GM18870 (cell line): ENCODE results near the gene PDLIM5.
"Not testable (repeated sequence)": the region's sequence is repeated elsewhere in the genome, so short reads cannot be mapped to it uniquely, and the experiment has no call there.

Experiments
- ATAC-seq: cut with Tn5 transposase; IDR thresholded peaks from one replicate; pipeline ENCODE4 v1.9.1; 2021; ENCODE audit warnings: moderate library complexity; ENCODE audit not compliant: unreplicated experiment

Gene PDLIM5

DNA sequence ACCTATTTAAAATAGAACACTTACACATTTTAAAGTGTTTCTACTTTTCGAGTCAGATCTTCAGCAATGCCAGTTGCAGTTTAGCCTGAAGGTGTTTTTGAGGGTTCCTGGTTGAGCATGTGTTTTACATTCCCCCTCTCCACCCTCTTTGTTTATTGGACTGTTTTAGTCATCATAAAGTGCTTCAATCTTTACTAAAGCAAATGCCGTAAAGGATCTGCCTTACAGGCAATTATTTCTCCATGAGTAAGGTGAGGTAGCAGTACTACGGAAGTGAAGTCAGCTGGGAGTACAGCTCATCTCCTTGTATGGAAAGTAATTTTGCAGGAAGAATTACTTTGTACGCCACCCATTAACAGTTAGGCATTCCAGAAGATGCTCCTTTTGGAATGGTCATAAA, 36.9 kb downstream of the PDLIM5 start:
- ATAC-seq: no peak

DNA sequence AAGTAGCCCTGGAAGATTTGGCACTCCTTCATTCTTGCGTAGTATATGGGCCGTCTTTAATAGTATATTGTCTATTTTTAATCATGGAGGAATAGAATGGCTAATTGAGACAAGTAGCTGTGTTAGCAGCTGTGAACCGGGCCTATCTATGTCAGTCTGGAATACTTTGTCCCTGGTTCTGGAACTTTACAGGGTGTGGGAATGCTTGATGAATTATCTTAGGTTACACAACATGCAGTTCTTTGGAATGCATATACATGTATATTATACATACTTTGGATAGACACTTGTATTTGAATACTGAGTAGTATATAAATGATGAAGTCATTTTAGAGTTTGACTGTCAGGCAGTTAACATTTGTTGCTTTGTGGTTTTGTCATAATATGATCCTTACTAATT, 37.4 kb downstream of the PDLIM5 start:
- no peak for ATAC-seq

DNA sequence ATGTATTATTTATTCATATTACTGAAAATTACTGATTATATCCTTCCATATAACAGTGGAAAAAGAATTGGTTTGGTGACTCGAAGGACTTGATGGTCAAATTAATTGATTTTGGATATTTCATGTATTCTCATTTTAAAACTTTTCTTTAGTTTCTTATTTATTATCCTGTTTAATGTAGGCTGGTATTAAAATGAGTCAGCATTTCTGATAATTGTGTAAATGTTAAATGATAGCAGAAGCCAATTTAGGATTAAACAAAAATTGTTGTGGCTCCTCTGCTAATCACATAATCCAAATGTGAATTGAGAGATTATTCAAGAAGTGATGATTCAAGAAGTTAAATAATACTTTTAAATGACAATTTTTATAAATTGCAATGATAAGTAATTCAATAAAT, 38.7 kb downstream of the PDLIM5 start:
- ATAC-seq: no peak

DNA sequence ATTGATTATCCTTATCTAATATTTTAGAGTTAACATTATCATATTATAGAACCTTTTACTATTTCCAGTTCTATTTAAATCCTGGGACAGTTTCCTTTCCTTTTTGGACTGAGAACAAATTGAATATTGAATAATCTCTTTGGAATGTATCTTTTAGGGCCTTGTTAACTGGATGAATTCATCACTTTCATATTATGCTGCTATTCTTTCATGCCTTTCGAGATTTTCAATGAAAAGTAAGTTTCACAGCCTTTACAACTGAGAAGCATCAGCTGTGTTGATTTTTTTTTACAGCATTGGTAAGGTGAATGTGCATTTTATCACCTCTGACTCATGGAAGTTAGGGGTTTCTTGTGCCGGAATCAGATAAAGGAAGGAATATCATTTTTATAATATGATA, 39.6 kb downstream of the PDLIM5 start:
- ATAC-seq: no peak

DNA sequence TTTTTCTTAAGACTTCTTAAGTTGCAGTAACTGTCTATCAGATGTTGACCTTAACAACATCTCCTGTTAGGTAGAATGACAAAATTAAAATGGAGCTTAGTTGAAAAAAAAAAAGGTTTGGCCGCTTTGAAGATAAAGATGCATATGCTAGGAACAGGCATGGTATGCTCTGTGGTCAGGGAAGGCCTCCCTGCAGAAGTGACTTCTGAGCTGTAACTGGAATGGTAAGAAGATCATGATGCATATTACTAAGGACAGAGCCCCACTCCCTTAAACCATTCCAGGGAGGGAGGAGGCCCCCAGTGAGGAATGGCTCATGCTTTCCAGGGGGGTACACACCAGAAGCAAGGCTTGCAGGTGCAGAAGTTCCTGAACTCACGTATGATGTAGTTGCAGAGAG, 43.7 kb downstream of the PDLIM5 start:
- no peak for ATAC-seq

DNA sequence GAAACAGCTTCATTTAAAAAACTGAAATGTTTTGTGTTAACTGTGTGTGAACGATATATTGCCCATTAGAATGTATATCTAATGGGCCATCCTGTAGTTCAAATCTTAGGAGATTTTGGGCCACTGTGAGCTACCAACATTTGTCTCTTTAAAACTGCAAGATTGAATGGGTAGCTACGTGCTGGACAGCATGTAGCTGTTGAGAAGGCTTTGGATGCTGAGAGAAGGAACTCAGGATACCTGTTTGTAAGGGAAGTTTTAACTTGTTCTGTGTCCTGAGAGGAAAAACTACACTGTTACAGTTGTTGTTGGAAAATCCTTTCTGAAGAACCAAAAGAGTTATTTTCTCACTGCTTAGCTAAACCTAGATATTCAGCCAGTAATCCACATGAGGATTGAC, 45.9 kb downstream of the PDLIM5 start:
- no peak for ATAC-seq

DNA sequence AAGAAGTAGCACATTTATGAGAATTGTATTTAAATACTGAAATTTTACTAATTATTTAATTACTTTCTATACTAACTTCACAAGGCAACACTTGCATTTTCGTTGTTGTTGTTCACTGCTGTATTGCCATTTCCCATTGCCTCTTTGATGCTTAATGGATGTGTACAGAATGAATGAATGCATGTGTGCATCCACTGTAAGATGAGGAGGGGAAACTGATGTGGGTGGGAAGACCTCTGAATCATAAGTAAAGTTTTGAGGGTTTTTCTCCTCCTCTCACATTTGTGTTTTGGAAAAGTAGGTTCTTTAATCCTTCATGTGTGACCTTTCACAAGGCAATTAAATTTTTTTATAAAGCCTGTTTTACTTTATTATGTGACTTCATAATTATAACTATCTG, 46.8 kb downstream of the PDLIM5 start:
- no peak for ATAC-seq

DNA sequence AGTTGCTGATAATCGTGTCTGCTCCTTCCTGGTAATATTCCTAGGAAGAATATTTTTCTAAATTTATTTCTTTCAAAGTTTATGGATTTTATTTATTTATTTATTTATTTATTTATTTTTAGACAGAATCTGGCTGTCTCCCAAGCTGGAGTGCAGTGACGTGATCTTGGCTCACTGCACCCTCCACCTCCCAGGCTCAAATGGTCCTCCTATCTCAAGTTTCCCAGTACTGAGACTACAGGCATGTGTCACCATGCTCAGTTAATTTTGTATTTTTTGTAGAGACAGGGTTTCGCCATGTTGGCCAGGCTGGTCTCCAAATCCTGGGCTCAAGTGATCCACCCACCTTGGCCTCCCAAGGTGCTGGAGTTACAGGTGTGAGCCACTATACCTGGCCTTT, 48.9 kb downstream of the PDLIM5 start:
- no peak for ATAC-seq

DNA sequence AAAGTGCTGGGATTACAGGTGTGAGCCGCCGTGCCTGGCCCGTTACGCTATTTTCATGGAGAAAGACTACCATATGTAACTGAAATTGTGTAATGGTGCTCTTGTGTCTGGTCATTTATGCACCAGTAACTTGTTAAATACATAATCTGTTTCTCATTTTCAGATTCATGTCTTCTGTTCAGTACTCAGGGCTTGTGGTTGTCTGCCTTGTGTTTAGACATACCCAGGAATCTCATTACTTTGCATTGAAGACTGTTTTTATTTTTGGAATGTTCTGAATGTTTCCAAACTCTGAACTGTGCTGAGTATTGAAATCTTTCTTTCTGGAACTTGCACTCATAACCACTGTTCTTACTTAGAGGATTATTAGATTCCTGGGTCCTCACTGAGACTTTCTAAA, 52.8 kb downstream of the PDLIM5 start:
- ATAC-seq: no peak

DNA sequence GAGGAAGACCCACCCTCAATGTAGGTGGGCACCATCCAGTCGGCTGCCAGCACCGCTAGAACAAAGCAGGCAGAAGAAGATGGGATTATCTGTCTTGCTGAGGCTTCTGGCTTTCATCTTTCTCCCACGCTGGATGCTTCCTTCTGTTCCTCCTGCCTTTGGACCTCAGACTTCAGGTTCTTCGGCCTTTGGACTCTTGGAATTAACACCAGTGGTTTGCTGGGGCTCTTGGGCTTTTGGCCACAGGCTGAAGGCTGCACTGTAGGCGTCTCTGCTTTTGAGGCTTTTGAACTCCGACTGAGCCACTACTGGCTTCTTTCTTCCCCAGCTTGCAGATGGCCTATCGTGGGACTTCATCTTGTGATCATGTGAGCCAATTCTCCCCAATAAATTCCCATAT, 55.1 kb downstream of the PDLIM5 start:
- ATAC-seq: no peak

DNA sequence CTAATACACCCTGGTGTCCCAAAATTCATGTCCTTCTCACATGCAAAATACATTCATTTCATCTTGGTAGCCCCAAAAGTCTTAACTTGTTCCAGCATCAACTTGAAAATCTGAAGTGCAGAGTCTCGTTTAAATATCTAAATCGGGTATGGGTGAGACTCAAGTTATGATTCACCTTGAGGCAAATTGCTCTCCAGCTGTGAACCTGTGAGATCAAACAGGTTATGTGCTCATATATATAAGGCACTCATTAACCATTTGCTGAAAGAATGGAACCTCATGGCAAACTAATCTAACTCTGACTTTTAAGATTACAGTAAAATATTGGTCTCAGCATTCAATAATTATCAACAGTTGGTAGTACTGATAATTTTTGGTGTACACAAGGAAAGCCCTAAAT, 55.5 kb downstream of the PDLIM5 start:
- no peak for ATAC-seq

DNA sequence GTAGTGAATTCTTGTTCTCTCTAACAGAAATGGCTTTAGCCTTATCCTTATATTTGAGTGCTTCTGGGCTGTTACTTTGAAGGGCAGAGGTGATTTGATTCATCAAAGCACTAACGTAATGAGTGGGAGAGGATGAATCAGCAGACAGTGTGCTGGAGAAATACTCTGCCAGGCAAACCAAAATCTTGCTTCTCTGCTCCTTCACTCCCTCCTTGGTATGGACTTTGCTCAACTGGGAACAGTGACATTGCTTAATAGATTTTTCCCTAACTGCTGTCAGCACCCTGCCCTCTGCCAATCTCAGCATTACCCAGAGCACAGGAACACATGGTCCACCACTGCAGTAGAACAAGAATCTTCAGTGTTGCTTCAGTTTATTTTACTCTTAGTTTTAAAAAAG, 56.0 kb downstream of the PDLIM5 start:
- ATAC-seq: no peak

DNA sequence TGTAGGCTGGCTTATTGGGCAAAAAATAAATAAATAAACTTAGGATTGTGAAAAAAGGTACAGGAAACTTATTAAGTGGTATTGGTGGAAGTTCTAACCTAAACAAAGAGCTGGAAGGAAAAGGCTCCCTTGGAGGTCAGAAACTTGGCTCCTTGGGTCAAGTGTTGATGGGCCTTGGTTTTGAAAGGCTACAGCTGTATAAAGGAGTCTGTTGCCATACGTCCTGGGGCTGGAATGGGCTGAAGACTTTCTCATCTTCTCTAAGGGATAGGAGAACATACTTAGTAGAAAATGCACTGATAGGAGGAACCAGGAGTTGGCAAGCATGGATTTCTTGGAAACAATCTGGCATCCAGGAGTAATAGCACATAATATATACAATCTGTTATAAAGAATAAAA, 56.6 kb downstream of the PDLIM5 start:
- no peak for ATAC-seq

DNA sequence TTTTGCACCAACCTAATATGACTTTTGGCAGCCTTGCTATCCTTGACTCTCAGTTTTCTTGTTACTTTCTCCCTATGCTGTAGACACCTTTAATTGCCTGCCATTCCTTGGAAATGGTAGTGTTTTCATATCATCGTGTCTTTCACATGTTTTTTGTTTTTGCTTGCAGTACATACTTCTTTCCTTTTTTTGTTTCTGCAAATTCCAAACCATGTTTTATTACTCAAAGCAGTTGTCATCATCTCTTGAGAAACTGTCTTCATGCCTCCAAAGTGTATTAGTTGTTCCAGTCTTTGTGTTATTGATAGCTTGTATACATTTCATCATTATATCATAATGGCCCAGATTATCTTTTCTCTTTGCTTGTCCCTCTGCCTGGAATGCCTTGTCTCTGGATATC, 57.1 kb downstream of the PDLIM5 start:
- ATAC-seq: no peak

DNA sequence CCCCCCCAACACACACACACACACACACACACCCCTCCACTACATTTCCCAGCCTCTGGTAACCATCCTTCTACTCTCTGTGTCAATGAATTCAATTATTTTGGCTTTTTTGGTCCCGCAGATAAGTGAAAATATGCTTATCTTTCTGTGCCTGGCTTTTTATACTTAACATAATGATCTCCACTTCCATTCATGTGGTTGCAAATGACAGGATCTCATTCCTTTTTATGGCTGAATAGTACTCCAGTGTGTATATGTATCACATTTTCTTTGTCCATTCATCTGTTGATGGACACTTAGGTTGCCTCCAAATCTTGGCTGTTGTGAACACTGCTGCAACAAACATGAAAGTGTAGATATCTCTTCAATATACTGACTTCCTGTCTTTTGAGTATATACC, 59.8 kb downstream of the PDLIM5 start:
- ATAC-seq: no peak

DNA sequence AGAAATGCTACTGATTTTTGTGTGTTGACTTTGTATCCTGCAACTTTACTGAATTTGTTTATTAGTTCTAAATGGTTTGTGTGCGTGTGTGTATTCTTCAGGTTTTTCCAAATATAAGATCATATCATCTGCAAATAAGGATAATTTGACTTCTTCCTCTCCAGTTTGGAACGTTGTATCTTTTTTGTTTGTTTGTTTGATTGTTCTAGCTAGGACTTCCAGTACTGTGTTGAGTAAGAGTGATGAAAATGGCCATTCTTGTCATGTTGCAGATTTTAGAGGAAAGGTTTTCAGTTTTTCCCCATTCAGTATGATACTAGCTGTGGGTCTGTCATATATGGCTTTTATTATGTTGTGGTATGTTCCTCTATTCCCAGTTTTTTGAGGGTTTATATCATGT, 61.8 kb downstream of the PDLIM5 start:
- not testable (repeated sequence) for ATAC-seq

DNA sequence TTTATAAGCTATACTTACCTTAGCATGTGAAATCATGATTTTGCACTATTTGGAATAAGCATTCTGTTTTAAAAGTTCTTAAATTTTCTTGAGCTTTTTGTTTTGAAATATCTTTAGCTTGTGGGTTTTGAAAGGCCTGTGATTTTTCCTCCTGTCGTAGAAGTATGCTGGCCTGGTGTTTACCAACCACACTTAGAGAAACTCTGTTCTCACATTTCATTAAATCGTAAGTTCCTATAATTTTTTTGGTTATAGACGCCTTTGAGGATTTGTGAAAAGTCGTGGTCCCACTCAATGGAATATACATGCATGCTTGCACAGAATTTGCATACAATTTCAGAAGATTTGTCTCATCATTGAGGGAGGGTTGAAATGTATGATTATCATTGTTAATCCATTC, 63.6 kb downstream of the PDLIM5 start:
- ATAC-seq: no peak

DNA sequence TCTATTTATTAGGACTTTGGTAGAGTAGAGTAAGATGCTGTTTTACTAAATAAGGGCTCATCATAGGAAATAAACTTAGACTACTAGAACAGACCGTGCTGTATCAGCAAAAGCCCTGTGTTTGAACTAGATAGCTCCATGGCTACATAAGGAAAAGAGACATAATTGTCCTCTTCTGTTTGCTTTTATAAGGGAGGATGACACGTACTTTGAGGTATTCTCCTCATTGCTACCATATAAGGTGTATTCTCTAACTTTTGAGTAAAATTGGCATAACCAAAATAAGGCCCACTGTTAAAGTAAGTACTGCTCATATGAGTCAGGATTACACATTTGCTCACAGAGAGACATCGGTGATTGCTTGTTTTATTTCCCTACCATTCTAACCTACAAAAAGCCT, 64.3 kb downstream of the PDLIM5 start:
- no peak for ATAC-seq

DNA sequence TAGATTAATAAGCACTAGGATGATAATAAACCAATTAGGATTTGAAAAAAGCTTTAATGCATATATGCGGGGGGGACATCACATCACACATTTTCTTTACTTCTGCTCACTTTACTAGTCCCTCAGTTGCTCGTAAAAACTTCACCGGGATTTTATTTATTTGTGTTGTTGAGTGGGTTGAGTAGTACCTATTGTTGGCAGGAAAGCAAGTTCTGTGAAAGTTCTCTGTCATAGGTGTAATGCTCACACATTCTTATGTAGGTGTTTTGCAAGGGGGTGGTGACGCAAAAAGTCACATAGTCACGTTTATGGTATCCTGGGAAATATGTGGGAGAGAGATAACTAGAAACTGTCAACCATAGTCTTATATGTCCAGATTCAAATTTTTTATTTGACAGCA, 65.3 kb downstream of the PDLIM5 start:
- ATAC-seq: no peak

DNA sequence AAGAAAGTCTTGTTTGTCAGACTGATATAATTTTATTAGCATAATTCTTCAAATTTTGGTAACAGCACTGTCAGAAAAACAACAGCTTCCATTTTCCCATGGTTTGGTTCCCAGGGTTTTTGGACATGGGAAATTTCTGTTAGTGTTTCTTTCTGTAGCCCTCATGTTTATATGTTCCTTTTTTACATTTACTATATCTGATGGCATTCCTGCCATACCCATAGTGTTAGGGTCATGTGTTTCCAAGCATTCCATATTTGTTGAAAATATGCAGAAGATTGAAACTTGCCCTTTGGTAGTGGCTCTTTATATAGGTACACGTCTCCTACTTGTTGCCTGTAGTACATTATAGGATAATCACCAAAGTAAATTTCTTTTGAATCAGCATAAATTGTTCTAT, 65.8 kb downstream of the PDLIM5 start:
- ATAC-seq: no peak

DNA sequence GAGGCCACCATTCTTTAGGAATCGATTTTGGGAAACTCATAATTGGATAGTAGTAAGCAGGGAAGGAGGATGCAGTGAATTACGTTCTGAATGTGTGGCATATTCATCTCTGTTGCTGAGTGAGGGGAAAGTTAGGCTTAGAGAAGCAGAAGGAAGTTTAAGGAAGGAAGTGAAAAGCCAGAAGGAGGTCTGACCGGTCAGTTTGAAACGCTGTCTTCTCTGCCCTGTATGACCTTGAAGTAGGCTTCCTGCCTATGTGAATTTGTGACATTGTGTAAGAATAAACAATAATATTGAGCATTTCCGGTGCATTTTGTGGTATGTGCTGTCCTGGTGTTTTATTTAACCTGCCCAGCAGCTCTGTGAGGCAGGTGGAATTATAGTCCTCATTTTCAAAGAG, 67.3 kb downstream of the PDLIM5 start:
- ATAC-seq: no peak

DNA sequence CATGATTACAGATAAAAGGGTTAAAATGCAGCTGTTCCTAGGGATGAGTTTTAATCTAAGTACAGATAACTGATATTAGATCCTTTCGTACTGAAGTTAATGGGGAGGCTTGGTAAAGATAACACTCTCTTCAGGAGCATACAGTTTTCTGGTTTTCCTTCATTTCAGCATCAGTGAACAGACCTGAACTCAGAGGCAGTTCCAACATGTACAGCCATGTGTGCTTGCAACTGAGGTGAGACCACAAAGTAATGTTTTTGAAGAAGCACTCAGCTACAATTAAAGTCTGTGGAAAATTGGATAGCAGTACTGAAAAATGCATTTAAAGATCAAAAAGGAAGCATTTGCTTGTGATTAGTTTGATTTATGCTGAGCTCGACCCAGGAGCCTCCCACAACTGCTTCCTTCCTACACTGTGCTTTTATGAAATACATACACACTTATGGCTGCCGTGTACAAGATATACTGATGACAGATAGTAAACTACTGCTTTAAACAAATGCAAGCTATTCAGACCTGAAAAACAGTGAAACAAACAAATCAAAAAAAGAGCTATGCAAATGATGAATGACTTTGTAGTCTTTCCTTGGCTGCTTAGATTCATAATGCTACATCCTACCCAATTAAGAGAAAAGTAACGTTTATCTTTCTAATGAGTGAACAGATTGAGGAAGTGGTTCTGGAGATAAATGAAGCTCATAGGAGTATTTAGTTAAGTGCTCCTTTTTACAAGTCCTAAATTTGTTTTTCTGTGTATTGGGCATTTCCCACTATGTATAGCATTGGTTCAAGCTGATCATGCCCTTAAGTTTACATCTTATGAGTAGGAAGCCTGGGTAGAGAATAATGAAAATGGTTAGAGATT, 68.4 kb downstream of the PDLIM5 start:
- ATAC-seq: no peak

DNA sequence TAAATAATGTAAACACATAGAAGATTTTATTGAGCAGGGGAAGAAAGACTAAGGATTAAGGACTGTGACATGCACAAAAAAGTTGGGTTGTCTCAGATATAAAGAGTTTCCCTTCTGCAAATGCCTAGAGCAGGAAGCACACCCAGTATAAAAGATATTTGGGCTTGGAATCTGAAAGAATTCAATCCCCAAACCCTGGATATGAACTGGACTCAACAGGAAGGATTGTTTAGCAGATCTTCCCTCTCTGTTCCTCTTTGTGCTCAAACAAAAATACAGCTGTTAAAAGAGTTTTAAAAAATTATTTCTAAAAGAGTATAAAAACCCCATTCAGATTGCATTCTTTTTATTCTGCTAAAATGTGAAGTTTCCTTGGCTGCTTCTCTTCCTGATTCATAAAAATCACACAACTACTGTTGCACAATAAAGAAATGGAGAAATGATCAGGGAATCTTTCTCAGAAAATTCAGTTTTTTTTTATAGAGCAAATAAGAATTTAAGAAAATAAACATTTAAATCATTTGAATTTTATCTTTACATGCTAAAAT, 71.4 kb downstream of the PDLIM5 start:
- ATAC-seq: no peak
